Neural cell (in vitro differentiated cells): ENCODE measurements around the gene SLAMF1.

Experiments
- CTCF ChIP-seq: fragments of 450-650 bp; IDR thresholded peaks from 2 replicates; pipeline ENCODE4 v1.5.1; 2014; ENCODE audit warnings: antibody characterized with exemption, mild to moderate bottlenecking, moderate library complexity; ENCODE audit not compliant: poor library complexity, severe bottlenecking
- EP300 ChIP-seq: fragments of 450-650 bp; conservative IDR thresholded peaks from 2 replicates; pipeline ENCODE4 v1.6.1; 2014; ENCODE audit warnings: antibody characterized with exemption, mild to moderate bottlenecking, moderate library complexity; ENCODE audit not compliant: poor library complexity, severe bottlenecking
- MXI1 ChIP-seq: fragments of 450-650 bp; conservative IDR thresholded peaks from 2 replicates; pipeline ENCODE4 v1.6.1; 2014; ENCODE audit warnings: antibody characterized with exemption, mild to moderate bottlenecking; ENCODE audit not compliant: poor library complexity, severe bottlenecking
- POLR2AphosphoS5 ChIP-seq: IDR thresholded peaks from 2 replicates; pipeline ENCODE4 v1.6.1; 2012
- RAD21 ChIP-seq: fragments of 450-650 bp; conservative IDR thresholded peaks from 2 replicates; pipeline ENCODE4 v1.6.1; 2014; ENCODE audit warnings: antibody characterized with exemption, mild to moderate bottlenecking, moderate library complexity
- REST ChIP-seq: IDR thresholded peaks from 2 replicates; pipeline ENCODE4 v1.6.1; 2012; ENCODE audit warnings: borderline replicate concordance

GRCh38 chr1:160638540-160638857 lies 8.3 kb downstream of the SLAMF1 start:
- TF ChIP-seq POLR2AphosphoS5 (no peak), CTCF (no peak), REST (no peak), RAD21 (no peak), MXI1 (no peak), EP300 (no peak)
